ENCODE results near the gene SPRY2. TPM values are rescaled to one million over a fixed set of nuclear protein-coding genes. Genes with fewer than 3 reads are reported as not detected.

Gene SPRY2
- total and polyA plus RNA-seq, 2 of the 4 experiments (the other 2 are of a cell fraction): 21.1 to 47.9 TPM

DNA sequence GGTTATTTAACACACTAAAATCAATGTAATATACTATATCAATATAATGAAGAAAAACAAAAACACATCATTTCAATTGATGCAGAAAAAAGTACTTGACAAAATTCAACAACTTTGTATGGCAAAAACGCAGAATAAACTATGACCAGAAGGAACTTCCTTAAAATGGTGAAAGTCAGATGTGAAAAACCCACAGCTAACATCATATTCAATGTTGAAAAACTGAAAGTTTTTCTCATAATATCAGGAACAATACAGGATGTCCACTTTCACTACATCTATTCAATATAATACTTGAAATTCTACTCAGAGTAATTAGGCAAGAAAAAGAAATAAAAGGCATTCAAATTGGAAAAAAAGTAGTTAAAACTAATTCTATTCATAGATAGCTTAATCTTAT is 50.3 kb downstream of the SPRY2 start:
- Histone ChIP-seq H3K4me2 (ENCODE audit: low read depth, low read length) (no peak overlapping the region), H4K8ac (ENCODE audit: low read depth in 2 of 2, low read length in 2 of 2) (no peak overlapping the region), H3K9me3 (ENCODE audit: control insufficient read depth, insufficient read depth, low read length) (no peaks in the 10 kb centered on the region), H3K4ac (ENCODE audit: low read depth, low read length) (no peak overlapping the region), H3K56ac (ENCODE audit: extremely low read depth, insufficient read depth, low read length) (no peak overlapping the region), H2BK5ac (ENCODE audit: low read depth, low read length, poor library complexity, severe bottlenecking) (no peak overlapping the region), H3K79me1 (ENCODE audit: low read depth in 1 of 2, low read length in 2 of 2) (no peaks in the 10 kb centered on the region), H2AK9ac (replicated peaks; ENCODE audit: low read depth, low read length, poor library complexity) (no peak overlapping the region), H2BK20ac (ENCODE audit: low read depth, low read length) (no peak overlapping the region), H4K20me1 (ENCODE audit: insufficient read depth, low read length) (no peaks in the 10 kb centered on the region), H2AFZ (replicated peaks; ENCODE audit: low read length, poor library complexity) (no peak overlapping the region), H3K36me3 (ENCODE audit: control insufficient read depth, insufficient read depth, low read length) (no peaks in the 10 kb centered on the region), H3K14ac (replicated peaks; ENCODE audit: low read depth, low read length) (no peak overlapping the region), H3K27me3 (ENCODE audit: control insufficient read depth, insufficient read depth, low read length) (no peaks in the 10 kb centered on the region), H3K23ac (ENCODE audit: low read depth, low read length) (no peak overlapping the region), H4K91ac (ENCODE audit: insufficient read depth, low read depth, low read length) (no peak overlapping the region), H3K9ac (ENCODE audit: low read depth, low read length) (no peak overlapping the region), H2BK120ac (ENCODE audit: low read depth, low read length) (no peak overlapping the region), H3K9me1 (ENCODE audit: insufficient read depth, low read length) (no peaks in the 10 kb centered on the region), H4K5ac (ENCODE audit: low read depth, low read length) (no peak overlapping the region), H3K27ac (ENCODE audit: insufficient read depth, low read length) (no peak overlapping the region), H3K4me3 (ENCODE audit: insufficient read depth, low read depth, low read length) (no peak overlapping the region), H3K4me1 (ENCODE audit: control insufficient read depth, insufficient read depth, low read length) (no peaks in the 10 kb centered on the region), H2BK15ac (ENCODE audit: low read depth, low read length) (no peak overlapping the region), H2AK5ac (ENCODE audit: low read depth, low read length) (no peak overlapping the region), H3K18ac (ENCODE audit: low read depth, low read length) (no peak overlapping the region)
- ATAC-seq (ENCODE audit: low read depth) (no peak), DNase-seq (no peak)
- CTCF ChIA-PET: interaction anchor here (0.6 to 0.9 kb wide), 4 partner anchors 9 to 350 kb away, joined by 3 read pairs; no protein-coding TSS in a partner anchor
- dilution Hi-C loops (cut with HindIII; ENCODE audit: low sequenced_read_pairs, unreplicated experiment) (no loop called here), in situ Hi-C loops (cut with MboI; ENCODE audit: low sequenced_read_pairs) (no loop called here), intact Hi-C loops (cut with micrococcal nuclease) (no loop called here)
- TF ChIP-seq, protein P1, sequence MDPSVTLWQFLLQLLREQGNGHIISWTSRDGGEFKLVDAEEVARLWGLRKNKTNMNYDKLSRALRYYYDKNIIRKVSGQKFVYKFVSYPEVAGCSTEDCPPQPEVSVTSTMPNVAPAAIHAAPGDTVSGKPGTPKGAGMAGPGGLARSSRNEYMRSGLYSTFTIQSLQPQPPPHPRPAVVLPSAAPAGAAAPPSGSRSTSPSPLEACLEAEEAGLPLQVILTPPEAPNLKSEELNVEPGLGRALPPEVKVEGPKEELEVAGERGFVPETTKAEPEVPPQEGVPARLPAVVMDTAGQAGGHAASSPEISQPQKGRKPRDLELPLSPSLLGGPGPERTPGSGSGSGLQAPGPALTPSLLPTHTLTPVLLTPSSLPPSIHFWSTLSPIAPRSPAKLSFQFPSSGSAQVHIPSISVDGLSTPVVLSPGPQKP (IDR thresholded peaks at IDR 0.05; ENCODE audit: borderline replicate concordance, low read depth, low read length): no peak
- TF ChIP-seq MAFK (IDR thresholded peaks at IDR 0.05; ENCODE audit: low read depth, low read length): no peak
- no peak for TF ChIP-seq RCOR1 (IDR thresholded peaks at IDR 0.05; ENCODE audit: insufficient replicate concordance, low read length)
- no peak for TF ChIP-seq POLR2A (IDR thresholded peaks at IDR 0.05; ENCODE audit: low read depth, low read length)
- no CpG with 5 or more reads among the region's 1 CpG for WGBS, 2 experiments (ENCODE audit: extremely low coverage in 2 of 2, insufficient read length in 1 of 2)
- no TSS peak for BruUV-seq (replicated peaks)
- POLR2A ChIA-PET (ENCODE audit: unreplicated experiment): no interaction called here

Small RNA genes within 50 kb of the gene (microRNA-seq; reads per million reads assigned to microRNA genes)
- gene RNU6-61P (ENCODE audit: insufficient read depth, insufficient read length): not detected

Small RNA genes within 50 kb of the gene (small RNA-seq; reads per million reads assigned to genes)
- 0.28 to 29.5 (median 2.4) reads per million in 5 experiments for gene RNU6-61P
